WERI-Rb-1 (cell line): ENCODE results near the gene TMCC3.
"Not testable (repeated sequence)": the region's sequence is repeated elsewhere in the genome, so short reads cannot be mapped to it uniquely, and the experiment has no call there.

Experiments
- DNase-seq: peaks from one replicate; pipeline ENCODE4 v3.0.0-alpha.2; 2020
- H3K27ac ChIP-seq: fragments of 250-450 bp; sonication (Bioruptor Pico); 2 replicates; pipeline ENCODE4 v1.5.1; 2020; ENCODE audit warnings: mild to moderate bottlenecking, moderate library complexity
- H3K27me3 ChIP-seq: fragments of 250-450 bp; sonication (Bioruptor Pico); 2 replicates; pipeline ENCODE4 v1.5.1; 2021; ENCODE audit warnings: mild to moderate bottlenecking, low read depth, moderate library complexity; ENCODE audit not compliant: insufficient read depth, severe bottlenecking
- H3K36me3 ChIP-seq: fragments of 250-450 bp; sonication (Bioruptor Pico); 2 replicates; pipeline ENCODE4 v1.5.1; 2020; ENCODE audit warnings: mild to moderate bottlenecking, moderate library complexity
- H3K4me3 ChIP-seq: 2 replicates; pipeline ENCODE4 v1.5.1; 2011; ENCODE audit warnings: low read depth, mild to moderate bottlenecking, control low read depth, low read length
- H3K9me3 ChIP-seq: fragments of 250-450 bp; sonication (Bioruptor Pico); 2 replicates; pipeline ENCODE4 v1.5.1; 2021; ENCODE audit warnings: mild to moderate bottlenecking, moderate library complexity; ENCODE audit not compliant: severe bottlenecking
- CTCF ChIP-seq: IDR thresholded peaks from 2 replicates; pipeline ENCODE4 v1.5.1; 2011; ENCODE audit warnings: low read depth, mild to moderate bottlenecking, control low read depth, inconsistent platforms, low read length

Gene TMCC3

GRCh38 chr12:94615260-94616181 lies 34.8 kb downstream of the TMCC3 start:
- TF ChIP-seq CTCF, result no peak
- no peaks in the 10 kb centered on the region for H3K27me3 ChIP-seq
- no peaks in the 10 kb centered on the region for H3K36me3 ChIP-seq
- no peaks in the 10 kb centered on the region for H3K9me3 ChIP-seq
- no peak overlapping the region for H3K4me3 ChIP-seq
- H3K27ac ChIP-seq, result no peak overlapping the region
- no peak for DNase-seq

GRCh38 chr12:94614288-94614721 lies 36.1 kb downstream of the TMCC3 start:
- no peak for DNase-seq
- Histone ChIP-seq H3K9me3 (no peaks in the 10 kb centered on the region), H3K36me3 (no peaks in the 10 kb centered on the region), H3K27me3 (no peaks in the 10 kb centered on the region), H3K27ac (no peak overlapping the region), H3K4me3 (no peak overlapping the region)
- no peak for TF ChIP-seq CTCF

GRCh38 chr12:94609917-94610443 lies 40.4 kb downstream of the TMCC3 start:
- H3K27ac ChIP-seq, result no peak overlapping the region
- DNase-seq, result no peak
- no peaks in the 10 kb centered on the region for H3K9me3 ChIP-seq
- no peak for TF ChIP-seq CTCF
- H3K36me3 ChIP-seq, result no peaks in the 10 kb centered on the region
- no peak overlapping the region for H3K4me3 ChIP-seq
- no peaks in the 10 kb centered on the region for H3K27me3 ChIP-seq

DNA sequence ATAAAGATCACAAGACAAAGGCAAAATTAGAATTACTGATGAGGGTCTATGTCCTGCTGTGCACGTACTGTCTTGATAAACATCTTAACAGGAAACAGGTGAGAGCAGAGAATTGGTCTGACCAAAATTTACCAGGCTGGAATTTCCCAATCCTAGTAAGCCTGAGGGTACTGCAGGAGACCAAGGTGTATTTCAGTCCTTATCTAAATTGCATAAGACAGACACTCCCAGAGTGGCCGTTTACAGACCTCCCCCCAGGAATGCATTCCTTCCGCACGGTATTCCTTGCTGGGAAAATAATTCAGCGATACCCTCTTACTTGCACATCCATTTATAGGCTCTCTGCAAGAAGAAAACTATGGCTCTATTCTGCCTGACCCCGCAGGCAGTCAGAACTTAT lies 43.5 kb downstream of the TMCC3 start:
- DNase-seq, H3K36me3 ChIP-seq, H3K27ac ChIP-seq, H3K9me3 ChIP-seq, H3K4me3 ChIP-seq, H3K27me3 ChIP-seq: not testable (repeated sequence)

- Histone ChIP-seq H3K27me3 (no peaks in the 10 kb centered on the region), H3K4me3 (no peak overlapping the region), H3K36me3 (no peaks in the 10 kb centered on the region), H3K27ac (no peak overlapping the region), H3K9me3 (no peaks in the 10 kb centered on the region)
- no peak for TF ChIP-seq CTCF
- DNase-seq, result no peak
Observed at GRCh38 chr12:94604366-94604698, 46.0 kb downstream of the TMCC3 start.

DNA sequence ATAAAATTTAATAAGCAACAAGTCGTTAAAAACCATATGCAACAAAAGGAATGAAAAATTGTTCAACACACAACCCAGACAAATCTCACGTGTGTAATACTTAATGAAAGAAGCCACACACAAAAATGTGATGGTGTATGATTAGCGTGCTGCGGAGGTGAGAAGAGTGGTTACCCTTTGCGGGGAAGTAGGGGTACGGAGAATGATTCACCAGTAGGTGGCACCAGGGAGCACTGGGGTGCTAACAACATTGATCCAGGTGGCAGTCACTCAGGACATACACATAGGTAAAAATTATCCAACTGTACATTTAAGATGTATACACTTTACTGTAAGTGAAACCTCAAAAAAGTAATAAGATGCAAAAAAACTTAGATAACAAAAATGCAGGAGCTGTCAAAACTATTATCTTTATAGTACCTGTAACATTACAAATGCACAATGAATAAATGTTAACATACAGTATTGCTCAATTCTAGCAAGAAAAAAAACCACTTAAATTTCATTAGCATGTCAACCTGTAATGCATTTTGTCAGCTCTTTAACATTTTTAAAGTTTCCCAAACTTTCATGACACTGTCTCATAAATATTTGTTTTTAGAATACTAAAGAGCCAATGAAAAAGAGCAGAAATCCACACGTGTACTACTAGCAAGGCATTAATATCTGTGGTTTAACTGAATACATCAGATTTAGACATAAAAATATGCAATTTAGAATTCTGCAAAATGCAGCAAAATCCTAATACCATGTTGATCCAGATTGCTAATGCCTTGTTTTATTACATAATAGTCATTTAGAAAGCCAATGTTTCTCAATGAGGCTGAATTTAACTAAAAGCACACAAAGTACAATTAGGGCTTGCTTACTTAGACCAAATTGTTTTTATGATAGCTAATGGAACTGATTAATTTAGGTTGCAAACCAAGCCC lies 46.7 kb downstream of the TMCC3 start:
- Histone ChIP-seq H3K27ac (no peak overlapping the region), H3K27me3 (no peaks in the 10 kb centered on the region), H3K36me3 (no peaks in the 10 kb centered on the region), H3K9me3 (no peaks in the 10 kb centered on the region), H3K4me3 (no peak overlapping the region)
- DNase-seq, result peak; percentile 32
- TF ChIP-seq CTCF, result peak; percentile 59
